ENCODE results near the gene COL28A1.

Gene COL28A1

DNA sequence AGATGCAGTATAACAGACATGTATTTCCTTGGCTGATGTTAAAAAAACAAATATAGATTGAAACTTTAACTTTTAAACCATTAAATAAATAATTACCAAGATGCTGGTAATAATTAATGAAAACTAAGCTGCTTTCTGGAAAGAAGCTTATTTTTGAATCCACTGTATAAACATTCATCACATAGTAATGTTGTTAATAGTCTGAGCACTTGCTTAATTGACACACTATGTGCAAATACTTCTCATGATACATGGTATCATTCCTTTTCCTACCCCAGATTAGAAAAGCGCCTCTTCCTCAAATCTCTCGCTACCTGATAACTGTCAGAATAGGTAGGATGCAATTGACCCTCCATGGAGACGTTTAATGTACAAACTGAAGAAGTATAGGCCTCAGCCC is 15.0 kb upstream of the COL28A1 start:
- TF ChIP-seq GATA2 (IDR thresholded peaks at IDR 0.05; ENCODE audit: low read depth, low read length), result no peak
- no peak for TF ChIP-seq GATA3 (IDR thresholded peaks at IDR 0.05; ENCODE audit: low read depth, low read length)

DNA sequence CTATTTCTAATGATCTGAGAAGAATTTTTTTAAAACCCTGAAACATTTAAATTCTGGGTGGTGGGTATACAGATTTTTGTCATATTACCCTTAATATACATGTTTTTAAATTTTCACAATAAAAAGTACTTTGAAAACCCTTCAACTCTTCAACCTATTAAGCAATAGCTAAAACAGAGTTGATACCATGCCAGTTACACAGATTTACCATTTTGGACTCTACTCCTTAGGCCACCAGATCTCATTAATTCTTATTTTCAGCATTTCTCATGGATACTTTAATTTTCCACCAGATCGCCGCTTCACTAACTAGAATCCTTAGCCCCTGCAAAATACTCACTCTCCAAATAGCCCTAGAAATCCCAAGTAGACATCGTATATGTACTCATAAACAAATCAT is 12.7 kb upstream of the COL28A1 start:
- no peak for TF ChIP-seq GATA2 (IDR thresholded peaks at IDR 0.05; ENCODE audit: low read depth, low read length)
- no peak for TF ChIP-seq GATA3 (IDR thresholded peaks at IDR 0.05; ENCODE audit: low read depth, low read length)

DNA sequence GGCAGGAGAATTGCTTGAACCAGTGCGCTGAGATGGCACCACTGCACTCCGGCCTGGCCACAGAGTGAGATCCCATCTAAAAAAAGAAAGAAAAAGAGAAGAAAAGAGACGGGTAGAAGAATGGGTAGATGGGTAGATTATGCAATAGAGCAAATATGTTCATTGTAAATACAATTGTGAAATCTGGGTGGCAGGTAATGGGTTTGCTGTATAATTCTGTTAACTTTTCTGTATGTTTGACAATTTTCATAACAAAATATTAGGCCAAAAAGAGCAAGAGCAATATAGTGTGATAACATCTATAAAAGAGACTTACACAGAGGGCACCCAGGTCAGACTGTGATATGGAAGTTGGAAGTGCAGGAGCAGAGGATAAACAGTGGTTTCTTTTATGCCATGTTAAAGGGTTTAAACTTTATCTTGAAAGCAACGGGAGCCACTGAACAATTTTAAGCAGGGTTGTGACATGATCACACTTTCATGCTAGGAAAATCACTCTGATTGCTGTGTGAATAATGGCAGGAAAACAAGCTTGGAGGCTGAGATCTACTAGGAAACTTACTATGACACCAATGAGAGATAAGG is 6.7 kb upstream of the COL28A1 start:
- no peak for TF ChIP-seq GATA3 (IDR thresholded peaks at IDR 0.05; ENCODE audit: low read depth, low read length)
- TF ChIP-seq GATA2 (IDR thresholded peaks at IDR 0.05; ENCODE audit: low read depth, low read length), result no peak

DNA sequence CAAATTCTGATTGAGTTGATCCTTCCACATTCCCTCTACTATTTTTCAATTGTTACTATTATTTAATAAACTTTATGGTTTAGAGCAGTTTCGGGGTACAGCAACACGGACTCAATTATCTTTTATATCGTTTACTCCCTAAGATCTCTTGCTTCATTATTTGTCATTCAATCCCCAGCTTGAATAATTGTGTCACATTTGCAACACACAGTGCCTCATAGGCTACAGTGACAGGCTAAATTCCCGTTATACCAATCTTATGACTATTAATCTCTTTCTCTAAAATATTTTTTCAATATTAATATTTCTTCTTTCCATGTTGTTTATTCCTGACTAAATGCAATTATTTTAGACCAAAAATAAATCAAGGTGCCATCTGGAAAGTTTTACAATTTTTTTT is 4.0 kb upstream of the COL28A1 start:
- TF ChIP-seq GATA2 (IDR thresholded peaks at IDR 0.05; ENCODE audit: low read depth, low read length) (no peak), GATA3 (IDR thresholded peaks at IDR 0.05; ENCODE audit: low read depth, low read length) (no peak)

DNA sequence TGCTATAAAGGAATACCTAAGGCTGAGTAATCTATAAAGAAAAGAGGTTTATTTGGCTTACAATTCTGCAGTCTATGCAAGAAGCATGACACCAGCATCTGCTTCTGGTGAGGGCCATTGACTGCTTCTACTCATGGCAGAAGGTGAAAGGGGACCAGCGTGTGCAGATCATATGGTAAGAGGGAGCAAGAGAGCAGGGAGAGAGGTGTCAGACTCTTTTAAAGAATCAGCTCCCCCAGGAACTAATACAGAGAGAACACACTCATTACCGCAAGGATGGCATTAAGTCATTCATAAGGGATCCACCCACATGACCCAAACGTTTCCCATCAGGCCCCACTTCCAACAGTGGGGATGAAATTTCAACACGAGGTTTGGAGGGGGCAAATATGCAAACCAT is 3.5 kb upstream of the COL28A1 start:
- TF ChIP-seq GATA2 (IDR thresholded peaks at IDR 0.05; ENCODE audit: low read depth, low read length), result no peak
- no peak for TF ChIP-seq GATA3 (IDR thresholded peaks at IDR 0.05; ENCODE audit: low read depth, low read length)

DNA sequence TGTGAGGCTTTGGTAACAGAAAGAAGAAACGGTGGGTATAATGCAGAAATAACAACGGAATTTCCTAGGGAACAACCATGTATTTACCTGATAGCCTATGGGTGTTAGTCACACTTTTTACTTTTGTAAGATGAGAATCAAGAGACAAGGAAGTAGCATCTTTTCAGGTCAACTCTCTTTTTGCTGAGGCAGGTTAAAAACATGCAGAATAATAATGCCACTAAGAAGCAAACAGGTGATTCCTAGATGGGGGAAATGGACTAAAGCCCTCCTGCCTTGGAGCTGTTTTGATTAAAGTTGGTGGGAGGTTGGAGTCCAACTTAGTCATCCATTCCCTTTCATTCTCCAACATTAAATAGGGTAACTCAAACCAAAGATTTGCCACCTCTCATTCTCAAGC is 2.0 kb upstream of the COL28A1 start:
- TF ChIP-seq GATA3 (IDR thresholded peaks at IDR 0.05; ENCODE audit: low read depth, low read length) (no peak), GATA2 (IDR thresholded peaks at IDR 0.05; ENCODE audit: low read depth, low read length) (no peak)

DNA sequence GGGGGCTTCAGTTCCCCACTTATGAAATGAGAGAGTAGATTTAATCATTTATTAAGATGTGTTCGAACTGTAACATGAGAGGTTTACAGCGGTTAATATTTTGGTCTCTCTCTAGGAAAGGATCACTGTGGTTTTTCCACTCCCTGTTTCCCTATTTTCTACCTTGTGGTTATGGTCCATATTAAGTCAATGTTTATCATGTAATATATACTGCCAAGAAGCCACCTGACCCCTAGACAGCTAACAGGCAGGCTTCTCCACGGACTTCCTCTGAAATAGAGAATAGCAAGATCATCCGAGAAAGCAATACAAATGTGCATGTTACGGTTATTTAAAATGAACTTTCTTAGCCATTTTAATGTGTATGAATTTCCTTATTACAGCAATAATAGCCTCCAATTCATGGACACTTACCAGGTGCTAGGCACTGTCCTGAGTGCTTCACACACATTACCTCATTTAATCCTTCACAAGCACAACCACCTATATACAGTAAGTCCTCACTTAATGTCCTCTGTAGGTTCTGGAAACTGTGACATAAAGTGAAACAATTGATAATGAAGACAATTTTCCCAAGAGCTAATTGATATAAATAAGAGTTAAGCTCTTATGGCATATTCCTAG is 835 bp upstream of the COL28A1 start:
- TF ChIP-seq GATA2 (IDR thresholded peaks at IDR 0.05; ENCODE audit: low read depth, low read length) (no peak), GATA3 (IDR thresholded peaks at IDR 0.05; ENCODE audit: low read depth, low read length) (no peak)

DNA sequence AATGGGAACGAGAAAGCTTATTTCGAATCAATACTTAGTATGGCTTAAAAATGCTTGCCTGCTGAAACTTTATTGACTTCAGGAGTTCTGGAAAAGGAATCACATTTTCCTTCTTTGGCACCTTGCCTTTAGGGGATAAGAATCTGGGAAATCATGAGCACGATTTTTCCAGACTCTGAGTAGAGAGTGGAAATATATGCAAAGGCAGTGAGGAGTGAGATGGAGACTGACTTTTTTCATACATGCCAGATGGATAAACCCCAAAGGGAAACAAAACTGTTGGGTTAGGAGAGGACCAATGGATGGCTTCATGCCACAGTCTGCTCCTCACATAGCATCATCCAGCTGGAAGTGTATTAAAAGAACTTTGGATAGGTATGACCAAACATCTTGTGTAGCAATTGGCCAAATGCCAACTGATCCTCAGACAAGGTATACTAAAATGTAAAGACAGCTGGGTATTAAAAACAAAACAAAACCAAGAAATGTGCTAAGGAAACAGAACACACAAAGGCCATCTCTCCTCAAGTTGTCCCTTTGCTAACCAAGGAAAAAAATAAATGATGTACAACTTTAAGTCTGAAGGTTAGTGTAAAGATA is 1.7 kb downstream of the COL28A1 start:
- TF ChIP-seq GATA2 (IDR thresholded peaks at IDR 0.05; ENCODE audit: low read depth, low read length) (no peak), GATA3 (IDR thresholded peaks at IDR 0.05; ENCODE audit: low read depth, low read length) (no peak)

DNA sequence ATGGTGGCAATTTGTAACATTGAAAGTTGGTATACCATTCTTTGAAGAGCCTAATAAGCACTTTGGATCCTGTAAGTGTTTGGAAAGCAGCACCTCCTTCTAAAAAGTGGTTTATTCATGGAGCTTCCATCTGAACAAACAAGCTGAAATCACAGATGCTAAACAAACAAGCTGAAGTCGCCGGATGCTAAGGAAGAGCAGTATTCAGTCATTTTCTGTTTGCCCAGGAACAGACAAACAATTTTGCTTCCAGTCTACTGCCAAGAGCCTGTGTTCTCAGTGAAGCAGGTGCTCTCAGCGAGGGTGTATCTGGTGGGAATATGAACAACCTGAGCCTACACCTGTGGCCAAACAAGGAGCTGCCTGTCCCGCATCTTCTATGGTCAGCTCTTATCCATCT is 6.3 kb downstream of the COL28A1 start:
- TF ChIP-seq GATA2 (IDR thresholded peaks at IDR 0.05; ENCODE audit: low read depth, low read length), result no peak
- no peak for TF ChIP-seq GATA3 (IDR thresholded peaks at IDR 0.05; ENCODE audit: low read depth, low read length)

DNA sequence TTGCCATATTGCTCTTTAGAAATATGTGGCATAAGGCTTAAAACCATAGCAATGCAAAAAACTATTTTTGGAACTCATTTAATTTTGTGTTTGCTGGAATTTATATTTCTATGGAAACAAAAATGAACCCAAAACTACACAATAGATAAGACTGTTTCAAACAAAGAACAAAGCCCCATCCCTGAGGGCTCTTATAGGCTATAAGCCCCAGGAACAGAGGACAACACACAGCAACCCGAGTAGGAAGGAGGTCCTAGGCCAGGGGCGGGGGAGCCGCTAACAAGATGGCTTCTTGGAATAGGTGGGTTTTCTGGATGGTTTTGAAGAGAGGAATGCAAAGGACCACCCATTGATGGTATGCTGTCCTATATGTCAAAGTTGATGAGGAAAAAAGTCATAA is 8.6 kb downstream of the COL28A1 start:
- TF ChIP-seq GATA2 (IDR thresholded peaks at IDR 0.05; ENCODE audit: low read depth, low read length) (no peak), GATA3 (IDR thresholded peaks at IDR 0.05; ENCODE audit: low read depth, low read length) (no peak)

DNA sequence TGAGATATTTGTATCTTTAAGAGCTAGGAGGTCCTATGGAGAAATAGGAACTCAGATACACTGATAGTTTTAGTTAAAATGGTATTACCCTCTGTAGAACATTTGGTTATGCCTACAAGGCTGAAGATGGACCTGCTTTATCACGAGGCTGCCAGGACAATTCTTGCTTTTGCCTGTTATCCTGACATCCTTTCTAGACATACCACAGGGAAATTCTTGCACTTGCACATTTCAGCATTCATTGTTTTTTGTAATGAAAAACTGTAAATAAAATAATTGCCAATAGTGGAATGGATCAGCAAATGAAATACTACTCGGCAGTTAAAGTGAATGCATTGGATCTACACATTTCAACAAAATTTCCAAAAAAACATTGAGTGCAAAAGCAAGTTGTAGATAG is 9.7 kb downstream of the COL28A1 start:
- TF ChIP-seq GATA3 (IDR thresholded peaks at IDR 0.05; ENCODE audit: low read depth, low read length) (no peak), GATA2 (IDR thresholded peaks at IDR 0.05; ENCODE audit: low read depth, low read length) (no peak)

DNA sequence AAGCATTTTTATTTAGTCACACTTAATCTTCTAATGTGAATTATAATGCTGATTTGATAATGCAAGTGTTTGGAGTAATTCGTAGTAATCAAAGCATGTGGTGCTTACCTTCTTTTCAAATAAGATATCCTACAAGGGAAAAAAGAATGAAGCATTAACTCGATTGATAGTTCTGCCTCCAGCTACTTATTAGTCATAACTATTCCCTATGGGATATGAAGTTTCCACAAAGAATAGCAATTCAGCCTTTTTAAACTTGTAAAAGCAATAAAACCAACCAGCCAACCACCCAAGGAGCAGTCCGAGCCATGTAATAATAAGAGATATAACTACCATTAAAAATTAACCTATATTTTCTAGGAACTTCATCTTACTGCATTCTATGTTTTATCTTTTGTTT is 11.6 kb downstream of the COL28A1 start:
- no peak for TF ChIP-seq GATA3 (IDR thresholded peaks at IDR 0.05; ENCODE audit: low read depth, low read length)
- TF ChIP-seq GATA2 (IDR thresholded peaks at IDR 0.05; ENCODE audit: low read depth, low read length), result no peak

DNA sequence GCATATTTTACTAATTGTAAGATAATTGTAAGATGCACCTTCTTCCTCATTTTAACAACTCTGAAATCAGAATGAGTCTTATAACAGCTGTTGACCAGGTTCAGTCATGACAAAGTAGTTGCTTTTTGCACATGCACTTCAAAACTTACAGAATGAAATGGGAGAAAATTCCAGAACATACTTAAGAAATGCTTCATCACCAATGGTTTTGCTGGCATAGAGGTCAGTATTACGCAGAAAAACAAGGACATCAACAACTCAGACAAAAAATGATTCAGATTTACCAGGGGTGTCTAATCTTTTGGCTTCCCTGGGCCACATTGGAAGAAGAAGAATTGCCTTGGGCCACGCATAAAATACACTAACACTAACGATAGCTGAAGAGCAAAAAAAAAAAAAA is 13.3 kb downstream of the COL28A1 start:
- no peak for TF ChIP-seq GATA2 (IDR thresholded peaks at IDR 0.05; ENCODE audit: low read depth, low read length)
- no peak for TF ChIP-seq GATA3 (IDR thresholded peaks at IDR 0.05; ENCODE audit: low read depth, low read length)

DNA sequence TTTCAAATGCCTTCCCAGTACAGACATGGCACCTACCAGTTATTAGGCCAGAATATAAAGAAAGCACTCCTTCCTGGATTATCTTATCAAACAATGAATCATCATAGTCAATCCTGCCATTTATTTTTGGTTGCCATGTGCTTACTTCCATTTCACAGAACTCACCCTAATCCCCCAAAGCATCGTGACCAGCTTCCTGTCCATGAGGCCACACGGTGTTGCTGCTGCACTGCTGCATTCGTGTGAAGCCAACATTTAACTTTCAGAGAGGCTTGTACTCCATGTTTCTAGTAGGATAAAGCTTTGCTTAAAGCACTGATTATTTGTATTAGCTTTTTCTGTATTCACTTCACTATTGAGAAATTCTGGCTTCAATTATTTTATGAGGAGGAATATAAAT is 14.4 kb downstream of the COL28A1 start:
- TF ChIP-seq GATA2 (IDR thresholded peaks at IDR 0.05; ENCODE audit: low read depth, low read length) (no peak), GATA3 (IDR thresholded peaks at IDR 0.05; ENCODE audit: low read depth, low read length) (no peak)

DNA sequence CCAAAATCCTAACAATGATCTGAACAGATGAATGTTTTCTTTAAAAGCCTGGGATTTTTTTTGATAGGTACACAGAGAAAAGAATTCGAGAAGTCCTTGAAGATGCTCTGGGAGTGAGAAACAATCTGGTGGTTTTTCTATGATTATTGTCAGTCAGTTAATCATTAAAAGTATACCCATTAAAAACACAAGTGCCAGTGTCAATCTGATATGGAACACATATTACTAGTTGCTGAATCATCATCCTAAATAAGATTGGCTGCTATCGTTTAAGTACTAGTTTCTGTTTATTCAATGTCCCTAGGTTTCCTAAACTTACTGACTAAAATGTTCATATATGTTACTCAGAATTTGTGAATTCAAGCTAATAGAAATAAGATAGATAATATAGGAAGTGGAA is 16.1 kb downstream of the COL28A1 start:
- TF ChIP-seq GATA3 (IDR thresholded peaks at IDR 0.05; ENCODE audit: low read depth, low read length), result no peak
